ENCODE data around the gene USP54.

DNA sequence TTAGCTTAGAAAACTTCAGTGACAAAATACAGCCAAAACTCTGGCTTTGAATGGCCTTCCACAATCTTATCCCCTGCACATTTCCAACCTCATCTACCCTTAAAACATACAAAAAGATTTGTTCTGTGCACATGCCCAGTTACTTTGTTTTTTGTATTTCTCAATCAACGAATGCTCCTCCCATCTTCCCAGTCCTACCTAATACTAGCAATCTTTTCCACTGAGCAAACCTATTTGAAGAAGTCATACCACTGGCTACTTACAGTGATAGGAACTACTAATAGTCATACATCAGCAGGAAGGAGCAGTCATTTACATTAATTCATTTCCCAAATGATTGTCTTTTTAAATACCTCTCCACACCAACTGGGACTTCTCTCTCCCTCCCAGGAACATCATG lies 2.5 kb downstream of the USP54 start:
- TF ChIP-seq CTCF (IDR thresholded peaks at IDR 0.05) (no peak), POLR2A (IDR thresholded peaks at IDR 0.05) (no peak)

Measured in Peyer's patch (tissue), 4 donors.